Fibroblast of lung (primary cell): ENCODE measurements around the gene MYOZ2. TPM values are rescaled to one million over a fixed set of nuclear protein-coding genes. Genes with fewer than 3 reads are reported as not detected.
A peak's percentile ranks its signal among the peaks of the same experiment; 100 is the strongest.

Experiments
- DNase-seq, 2 donors: peaks; one replicate each; pipeline versions ENCODE4 v3.0.0 to v3.0.0-alpha.2; 2010; ENCODE audit warnings: low read depth in 2 of 2
- H2AFZ ChIP-seq: 2 replicates; pipeline ENCODE4 v1.5.1; 2012; ENCODE audit warnings: low read length, control low read depth, inconsistent platforms
- H3K27ac ChIP-seq: 2 replicates; pipeline ENCODE4 v1.5.1; 2011; ENCODE audit warnings: low read length, control low read depth; ENCODE audit not compliant: insufficient read depth
- H3K27me3 ChIP-seq: 2 replicates; pipeline ENCODE4 v1.5.1; 2011; ENCODE audit warnings: mild to moderate bottlenecking, low read length; ENCODE audit not compliant: control insufficient read depth, insufficient read depth
- H3K36me3 ChIP-seq: 2 replicates; pipeline ENCODE4 v1.5.1; 2011; ENCODE audit warnings: low read length; ENCODE audit not compliant: control insufficient read depth, insufficient read depth
- H3K4me1 ChIP-seq: 2 replicates; pipeline ENCODE4 v1.5.1; 2011; ENCODE audit warnings: low read length; ENCODE audit not compliant: control insufficient read depth, insufficient read depth; ENCODE audit errors: extremely low read depth
- H3K4me2 ChIP-seq: 2 replicates; pipeline ENCODE4 v1.5.1; 2011; ENCODE audit warnings: low read length, control low read depth; ENCODE audit not compliant: insufficient read depth; ENCODE audit errors: extremely low read depth
- H3K4me3 ChIP-seq, 4 experiments: fragments of 200-600 bp in 1 of 4; sonication (generic) in 1 of 4; replicated peaks in 1 of 4; 2 replicates each; pipeline ENCODE4 v1.5.1; 2011 to 2016; ENCODE audit warnings: low read length in 4 of 4, low read depth in 3 of 4, mild to moderate bottlenecking in 3 of 4, control low read depth in 2 of 4, inconsistent platforms in 1 of 4, mixed read lengths in 1 of 4; ENCODE audit not compliant: insufficient read depth in 1 of 4; ENCODE audit errors: control extremely low read depth in 1 of 4
- H3K79me2 ChIP-seq: 2 replicates; pipeline ENCODE4 v1.5.1; 2012; ENCODE audit warnings: mild to moderate bottlenecking, low read length, inconsistent platforms; ENCODE audit not compliant: control insufficient read depth, insufficient read depth
- H3K9ac ChIP-seq: 2 replicates; pipeline ENCODE4 v1.5.1; 2011; ENCODE audit warnings: mild to moderate bottlenecking, low read length, control low read depth; ENCODE audit not compliant: insufficient read depth
- H3K9me3 ChIP-seq: 2 replicates; pipeline ENCODE4 v1.5.1; 2012; ENCODE audit warnings: low read depth, low read length; ENCODE audit not compliant: control insufficient read depth, insufficient read depth
- H4K20me1 ChIP-seq: 2 replicates; pipeline ENCODE4 v1.5.1; 2011; ENCODE audit warnings: low read length; ENCODE audit not compliant: control insufficient read depth, insufficient read depth; ENCODE audit errors: extremely low read depth
- EZH2 ChIP-seq: IDR thresholded peaks from 2 replicates; pipeline ENCODE4 v1.5.1; 2012; ENCODE audit warnings: low read length, control low read depth, mild to moderate bottlenecking; ENCODE audit errors: missing control alignments
- polyA minus RNA-seq: library from RNA; depleted of rRNA, polyadenylated mRNA; stranded (reverse); fragments of >200 nt; gene quantifications from 2 replicates; pipeline ENCODE4 v1.2.3, GENCODE V29; 2011; ENCODE audit warnings: low replicate concordance
- polyA plus RNA-seq, 2 donors: library from polyadenylated mRNA; depleted of rRNA in 1 of 2; stranded (reverse) in 1 of 2; unstranded in 1 of 2; fragments of >200 nt; gene quantifications; 2 replicates each; pipeline ENCODE4 v1.2.1, GENCODE V29; 2011 to 2012; ENCODE audit warnings: missing spikeins in 1 of 2
- total RNA-seq: library from RNA; depleted of rRNA; stranded (reverse); fragments of >200 nt; gene quantifications from 2 replicates; pipeline ENCODE4 v1.2.1, GENCODE V29; 2014
- TF ChIP-seq, protein P1 (sequence below), 2 donors: IDR thresholded peaks in 1 of 2; conservative IDR thresholded peaks in 1 of 2; 1 replicate in 1 of 2; 2 replicates in 1 of 2; pipeline ENCODE4 v1.5.1; 2011 to 2012; ENCODE audit warnings: low read length in 2 of 2, control low read depth in 1 of 2, inconsistent platforms in 1 of 2, low read depth in 1 of 2, mild to moderate bottlenecking in 1 of 2

The MYOZ2 gene
- 0.17 and 0.26 TPM in 2 replicates for total RNA-seq
- 0.55 and 0.59 TPM in 2 replicates for polyA plus RNA-seq
- 0.30 and 0.32 TPM in 2 replicates for polyA plus RNA-seq (2012)
- not detected in 2 replicates for polyA minus RNA-seq

DNA sequence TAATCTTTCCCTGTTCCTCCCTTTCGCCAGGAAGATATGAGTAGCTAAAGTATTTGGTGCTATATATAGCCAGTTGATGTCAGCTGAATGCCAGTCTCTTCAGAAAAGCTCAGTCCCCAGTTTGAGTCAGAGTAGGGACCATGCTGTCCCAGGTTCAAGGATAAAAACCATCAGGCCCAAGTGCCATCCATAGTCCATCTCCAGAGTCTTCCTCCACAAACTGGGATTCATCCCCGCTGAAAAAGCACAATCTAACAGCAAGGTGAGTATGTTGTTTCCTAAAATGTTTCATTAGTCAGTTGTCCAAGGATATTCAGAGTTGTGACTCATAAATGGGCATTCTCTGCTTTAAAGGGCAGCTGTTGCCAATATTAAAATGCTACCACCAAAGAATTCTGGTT is at the start of gene MYOZ2:
TSS of gene MYOZ2 (plus strand) at position 112 of the 401 bp plus-strand sequence. CDS start 694 bp downstream, outside the sequence.
- Histone ChIP-seq H3K27me3 (no peaks in the 10 kb centered on the region), H3K4me3 (no peak within 1 kb of the TSS), H3K9me3 (no peaks in the 10 kb centered on the region), H3K9ac (no peak within 1 kb of the TSS), H3K79me2 (no peaks in the 10 kb centered on the region), H2AFZ (no peak within 1 kb of the TSS), H3K36me3 (no peaks in the 10 kb centered on the region), H3K4me1 (peaks cover 7% of the 10 kb centered on the region), H4K20me1 (no peaks in the 10 kb centered on the region), H3K27ac (no peak within 1 kb of the TSS), H3K4me2 (no peak within 1 kb of the TSS)
- peak in 1 of 2 donors; percentile 41 for DNase-seq
- TF ChIP-seq EZH2: no peak
- TF ChIP-seq, protein P1, sequence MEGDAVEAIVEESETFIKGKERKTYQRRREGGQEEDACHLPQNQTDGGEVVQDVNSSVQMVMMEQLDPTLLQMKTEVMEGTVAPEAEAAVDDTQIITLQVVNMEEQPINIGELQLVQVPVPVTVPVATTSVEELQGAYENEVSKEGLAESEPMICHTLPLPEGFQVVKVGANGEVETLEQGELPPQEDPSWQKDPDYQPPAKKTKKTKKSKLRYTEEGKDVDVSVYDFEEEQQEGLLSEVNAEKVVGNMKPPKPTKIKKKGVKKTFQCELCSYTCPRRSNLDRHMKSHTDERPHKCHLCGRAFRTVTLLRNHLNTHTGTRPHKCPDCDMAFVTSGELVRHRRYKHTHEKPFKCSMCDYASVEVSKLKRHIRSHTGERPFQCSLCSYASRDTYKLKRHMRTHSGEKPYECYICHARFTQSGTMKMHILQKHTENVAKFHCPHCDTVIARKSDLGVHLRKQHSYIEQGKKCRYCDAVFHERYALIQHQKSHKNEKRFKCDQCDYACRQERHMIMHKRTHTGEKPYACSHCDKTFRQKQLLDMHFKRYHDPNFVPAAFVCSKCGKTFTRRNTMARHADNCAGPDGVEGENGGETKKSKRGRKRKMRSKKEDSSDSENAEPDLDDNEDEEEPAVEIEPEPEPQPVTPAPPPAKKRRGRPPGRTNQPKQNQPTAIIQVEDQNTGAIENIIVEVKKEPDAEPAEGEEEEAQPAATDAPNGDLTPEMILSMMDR (conservative IDR thresholded peaks at IDR 0.05 in 1 of 2, IDR thresholded peaks at IDR 0.05 in 1 of 2; ENCODE audit: low read depth in 1 of 2, low read length in 2 of 2): no peak

DNA sequence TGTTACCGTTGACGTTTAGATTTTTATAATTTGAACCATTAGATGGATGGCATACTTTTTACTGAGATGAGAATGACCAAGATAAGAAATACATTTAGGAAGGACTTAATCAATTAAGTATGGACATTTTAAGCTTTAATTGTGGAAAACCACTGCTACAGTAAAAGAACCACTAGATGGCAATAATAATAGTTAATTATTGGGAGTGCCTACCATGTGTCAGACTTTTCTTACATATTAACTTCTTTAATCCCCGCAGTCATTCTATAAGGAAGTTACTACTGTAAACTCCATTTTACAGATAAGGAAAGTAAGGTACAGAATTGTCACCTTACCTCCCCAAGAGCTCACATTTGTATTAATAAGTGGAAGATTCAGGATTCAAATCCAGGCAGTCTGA is 48.5 kb upstream of the MYOZ2 start:
- Histone ChIP-seq H3K4me1 (no peaks in the 10 kb centered on the region), H3K9ac (no peak overlapping the region), H3K36me3 (no peaks in the 10 kb centered on the region), H3K79me2 (no peaks in the 10 kb centered on the region), H3K27me3 (no peaks in the 10 kb centered on the region), H3K4me3 (no peak overlapping the region), H3K9me3 (no peaks in the 10 kb centered on the region), H3K27ac (no peak overlapping the region), H3K4me2 (no peak overlapping the region), H2AFZ (no peak overlapping the region), H4K20me1 (no peaks in the 10 kb centered on the region)
- DNase-seq: peak in 1 of 2 donors; percentile 46
- TF ChIP-seq, protein P1 (conservative IDR thresholded peaks at IDR 0.05 in 1 of 2, IDR thresholded peaks at IDR 0.05 in 1 of 2; ENCODE audit: low read depth in 1 of 2, low read length in 2 of 2): peak in 1 of 2 donors; percentile 43
- no peak for TF ChIP-seq EZH2

DNA sequence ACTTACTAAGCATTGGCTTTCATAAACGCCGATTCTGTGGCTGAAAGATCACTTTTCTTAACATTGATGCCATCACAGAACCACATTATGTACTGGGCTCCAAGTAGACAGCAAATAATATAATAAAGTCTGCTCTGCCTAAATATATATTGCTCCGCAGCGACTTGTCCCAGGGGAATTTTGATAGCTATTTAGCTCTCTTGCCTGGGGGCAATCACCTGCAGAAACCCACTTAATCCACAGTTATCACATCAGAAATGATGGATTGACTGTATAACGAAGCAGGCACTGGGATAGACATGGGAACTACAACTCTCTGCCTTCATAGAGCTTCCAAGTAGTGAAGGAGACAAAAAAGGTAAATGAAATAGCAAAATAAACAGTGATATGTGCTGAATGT is 48.0 kb upstream of the MYOZ2 start:
- Histone ChIP-seq H3K36me3 (no peaks in the 10 kb centered on the region), H3K9ac (no peak overlapping the region), H3K4me1 (no peaks in the 10 kb centered on the region), H4K20me1 (no peaks in the 10 kb centered on the region), H3K9me3 (no peaks in the 10 kb centered on the region), H3K79me2 (no peaks in the 10 kb centered on the region), H3K27ac (no peak overlapping the region), H3K4me3 (no peak overlapping the region), H3K4me2 (no peak overlapping the region), H3K27me3 (no peaks in the 10 kb centered on the region), H2AFZ (no peak overlapping the region)
- no peak for DNase-seq
- TF ChIP-seq EZH2: no peak
- TF ChIP-seq, protein P1 (conservative IDR thresholded peaks at IDR 0.05 in 1 of 2, IDR thresholded peaks at IDR 0.05 in 1 of 2; ENCODE audit: low read depth in 1 of 2, low read length in 2 of 2): no peak
